MG63 (cell line): ENCODE measurements around the gene AADACL4. TPM values are rescaled to one million over a fixed set of nuclear protein-coding genes. Genes with fewer than 3 reads are reported as not detected.
"Not testable (repeated sequence)": the region's sequence is repeated elsewhere in the genome, so short reads cannot be mapped to it uniquely, and the experiment has no call there.

ENCODE experiments used
- DNase-seq: peaks from one replicate; pipeline ENCODE4 v3.0.0-alpha.2; 2020
- H3K27me3 ChIP-seq: fragments of 250-450 bp; sonication (Bioruptor Pico); 2 replicates; pipeline ENCODE4 v1.5.1; 2020; ENCODE audit warnings: mild to moderate bottlenecking, moderate library complexity
- H3K36me3 ChIP-seq: fragments of 250-450 bp; sonication (Bioruptor Pico); 2 replicates; pipeline ENCODE4 v1.5.1; 2020; ENCODE audit warnings: mild to moderate bottlenecking, moderate library complexity
- H3K4me3 ChIP-seq: fragments of 250-450 bp; sonication (Bioruptor Pico); 2 replicates; pipeline ENCODE4 v1.5.1; 2020; ENCODE audit warnings: mild to moderate bottlenecking, moderate library complexity
- H3K9me3 ChIP-seq: fragments of 250-450 bp; sonication (Bioruptor Pico); 2 replicates; pipeline ENCODE4 v1.5.1; 2020; ENCODE audit warnings: mild to moderate bottlenecking, moderate library complexity
- total RNA-seq: library from RNA; depleted of rRNA; stranded (reverse); fragments of >200 nt; shearing (Covaris generic); gene quantifications from 2 replicates; pipeline ENCODE4 v1.2.3, GENCODE V29; 2014; ENCODE audit warnings: low replicate concordance

Gene AADACL4
- total RNA-seq, 1 experiment from 2014 or later: not detected

- Histone ChIP-seq H3K27me3 (no peaks in the 10 kb centered on the region), H3K36me3 (no peaks in the 10 kb centered on the region), H3K9me3 (peaks cover 20% of the 10 kb centered on the region), H3K4me3 (no peak overlapping the region)
- no peak for DNase-seq
Measured at GRCh38 chr1:12637693-12638092, 6.2 kb upstream of the AADACL4 start.

GRCh38 chr1:12640237-12640957, 3.5 kb upstream of the AADACL4 start:
- Histone ChIP-seq H3K36me3 (no peaks in the 10 kb centered on the region), H3K27me3 (no peaks in the 10 kb centered on the region), H3K9me3 (peaks cover 20% of the 10 kb centered on the region), H3K4me3 (no peak overlapping the region)
- DNase-seq: no peak

GRCh38 chr1:12640958-12641272, 3.0 kb upstream of the AADACL4 start:
- no peaks in the 10 kb centered on the region for H3K36me3 ChIP-seq
- H3K9me3 ChIP-seq: peaks cover 20% of the 10 kb centered on the region
- H3K27me3 ChIP-seq: no peaks in the 10 kb centered on the region
- DNase-seq: no peak
- no peak overlapping the region for H3K4me3 ChIP-seq

- H3K27me3 ChIP-seq: no peaks in the 10 kb centered on the region
- H3K4me3 ChIP-seq: no peak overlapping the region
- DNase-seq: no peak
- peaks cover 20% of the 10 kb centered on the region for H3K9me3 ChIP-seq
- H3K36me3 ChIP-seq: no peaks in the 10 kb centered on the region
Measured at GRCh38 chr1:12643079-12643478, 806 bp upstream of the AADACL4 start.

- Histone ChIP-seq H3K9me3 (peaks cover 18% of the 10 kb centered on the region), H3K36me3 (no peaks in the 10 kb centered on the region), H3K4me3 (no peak overlapping the region), H3K27me3 (no peaks in the 10 kb centered on the region)
- no peak for DNase-seq
Measured at GRCh38 chr1:12644237-12644636, 352 bp downstream of the AADACL4 start.

GRCh38 chr1:12644829-12645228, 944 bp downstream of the AADACL4 start:
- Histone ChIP-seq H3K27me3 (no peaks in the 10 kb centered on the region), H3K36me3 (no peaks in the 10 kb centered on the region), H3K4me3 (no peak overlapping the region), H3K9me3 (peaks cover 13% of the 10 kb centered on the region)
- no peak for DNase-seq

- H3K9me3 ChIP-seq, DNase-seq, H3K4me3 ChIP-seq, H3K27me3 ChIP-seq, H3K36me3 ChIP-seq: not testable (repeated sequence)
Measured at GRCh38 chr1:12645401-12645800, 1.5 kb downstream of the AADACL4 start.

- DNase-seq: no peak
- Histone ChIP-seq H3K4me3 (no peak overlapping the region), H3K36me3 (no peaks in the 10 kb centered on the region), H3K9me3 (no peaks in the 10 kb centered on the region), H3K27me3 (no peaks in the 10 kb centered on the region)
Measured at GRCh38 chr1:12648741-12649140, 4.9 kb downstream of the AADACL4 start.

- Histone ChIP-seq H3K36me3 (no peaks in the 10 kb centered on the region), H3K4me3 (no peak overlapping the region), H3K9me3 (no peaks in the 10 kb centered on the region), H3K27me3 (no peaks in the 10 kb centered on the region)
- no peak for DNase-seq
Measured at GRCh38 chr1:12649971-12650421, 6.1 kb downstream of the AADACL4 start.

- Histone ChIP-seq H3K36me3 (no peaks in the 10 kb centered on the region), H3K27me3 (no peaks in the 10 kb centered on the region), H3K9me3 (no peaks in the 10 kb centered on the region), H3K4me3 (no peak overlapping the region)
- DNase-seq: no peak
Measured at GRCh38 chr1:12654004-12654567, 10.2 kb downstream of the AADACL4 start.

- Histone ChIP-seq H3K9me3 (no peaks in the 10 kb centered on the region), H3K36me3 (no peaks in the 10 kb centered on the region), H3K4me3 (no peak overlapping the region), H3K27me3 (no peaks in the 10 kb centered on the region)
- DNase-seq: no peak
Measured at GRCh38 chr1:12654657-12655056, 10.8 kb downstream of the AADACL4 start.

- Histone ChIP-seq H3K9me3 (no peaks in the 10 kb centered on the region), H3K36me3 (no peaks in the 10 kb centered on the region), H3K27me3 (no peaks in the 10 kb centered on the region), H3K4me3 (no peak overlapping the region)
- no peak for DNase-seq
Measured at GRCh38 chr1:12656575-12656974, 12.7 kb downstream of the AADACL4 start.

GRCh38 chr1:12657060-12657884, 13.4 kb downstream of the AADACL4 start:
- Histone ChIP-seq H3K36me3 (no peaks in the 10 kb centered on the region), H3K4me3 (no peak overlapping the region), H3K9me3 (no peaks in the 10 kb centered on the region), H3K27me3 (no peaks in the 10 kb centered on the region)
- no peak for DNase-seq

- not testable (repeated sequence) for DNase-seq, H3K9me3 ChIP-seq, H3K36me3 ChIP-seq, H3K27me3 ChIP-seq, H3K4me3 ChIP-seq
Measured at GRCh38 chr1:12657885-12658512, 14.1 kb downstream of the AADACL4 start.

- DNase-seq: peak; percentile 62
- Histone ChIP-seq H3K4me3 (no peak overlapping the region), H3K9me3 (peaks cover 2% of the 10 kb centered on the region; the same call in 1 of the 2 replicates), H3K36me3 (no peaks in the 10 kb centered on the region), H3K27me3 (no peaks in the 10 kb centered on the region)
Measured at GRCh38 chr1:12658531-12659453, 14.9 kb downstream of the AADACL4 start.

GRCh38 chr1:12661606-12662219, 17.8 kb downstream of the AADACL4 start:
- no peak overlapping the region for H3K4me3 ChIP-seq
- no peaks in the 10 kb centered on the region for H3K27me3 ChIP-seq
- H3K36me3 ChIP-seq: no peaks in the 10 kb centered on the region
- DNase-seq: no peak
- H3K9me3 ChIP-seq: peaks cover 2% of the 10 kb centered on the region; the same call in 1 of the 2 replicates
